ENCODE data around the gene RAB44. TPM values are rescaled to one million over a fixed set of nuclear protein-coding genes. Genes with fewer than 3 reads are reported as not detected.
A peak's percentile ranks its signal among the peaks of the same experiment; 100 is the strongest.
"Not testable (repeated sequence)": the region's sequence is repeated elsewhere in the genome, so short reads cannot be mapped to it uniquely, and the experiment has no call there.

RAB44 gene
- total and polyA plus RNA-seq, 8 donors, result 0.04 to 0.14 (median 0.09) TPM; not detected in 1

GRCh38 chr6:36701401-36701991, 3.9 kb downstream of the RAB44 start:
- Histone ChIP-seq H3K27ac (no peak overlapping the region), H3K36me3 (no peaks in the 10 kb centered on the region), H3K9me3 (no peaks in the 10 kb centered on the region), H3K4me1 (no peaks in the 10 kb centered on the region), H3K4me3 (no peak overlapping the region), H3K27me3 (no peaks in the 10 kb centered on the region)
- intact Hi-C loops (cut with DNase I), result no loop called here
- ATAC-seq (peak; percentile 75 to 79 (median 76)), FAIRE-seq (no peak), DNase-seq (peak in 2 of 6 donors; percentile 29 to 57)
- peak in 1 of 4 donors; percentile 10 for TF ChIP-seq CTCF (IDR thresholded peaks at IDR 0.05)
- 74 to 77% methylated on average over 3 of the region's 3 CpGs for WGBS, 2 donors

- Histone ChIP-seq H3K4me3 (no peak overlapping the region), H3K27ac (no peak overlapping the region), H3K4me1 (no peaks in the 10 kb centered on the region), H3K36me3 (no peaks in the 10 kb centered on the region), H3K9me3 (no peaks in the 10 kb centered on the region), H3K27me3 (no peaks in the 10 kb centered on the region)
- FAIRE-seq (no peak), ATAC-seq (no peak), DNase-seq (no peak)
- WGBS, 2 donors, result 92 to 93% methylated on average over 3 of the region's 3 CpGs
- no peak for TF ChIP-seq CTCF (IDR thresholded peaks at IDR 0.05)
- intact Hi-C loops (cut with DNase I), result no loop called here
These were observed 5.0 kb downstream of the RAB44 start for GRCh38 chr6:36702656-36703055.

GRCh38 chr6:36703081-36703606, 5.5 kb downstream of the RAB44 start:
- 87 to 90% methylated on average over 5 of the region's 5 CpGs for WGBS, 2 donors
- intact Hi-C loops (cut with DNase I), result no loop called here
- Histone ChIP-seq H3K36me3 (no peaks in the 10 kb centered on the region), H3K27ac (no peak overlapping the region), H3K27me3 (no peaks in the 10 kb centered on the region), H3K4me1 (no peaks in the 10 kb centered on the region), H3K9me3 (no peaks in the 10 kb centered on the region), H3K4me3 (no peak overlapping the region)
- DNase-seq, result no peak
- no peak for ATAC-seq
- FAIRE-seq, result no peak
- TF ChIP-seq CTCF (IDR thresholded peaks at IDR 0.05), result no peak

- intact Hi-C loops (cut with DNase I), result no loop called here
- no peak for DNase-seq
- H3K4me3 ChIP-seq, result no peak overlapping the region
- FAIRE-seq, result no peak
- no peaks in the 10 kb centered on the region for H3K9me3 ChIP-seq
- ATAC-seq, result no peak
- no peaks in the 10 kb centered on the region for H3K27me3 ChIP-seq
- 94 to 95% methylated on average over 18 of the region's 18 CpGs for WGBS, 2 donors
- no peaks in the 10 kb centered on the region for H3K36me3 ChIP-seq
- no peaks in the 10 kb centered on the region for H3K4me1 ChIP-seq
- no peak overlapping the region for H3K27ac ChIP-seq
- TF ChIP-seq CTCF (IDR thresholded peaks at IDR 0.05), result no peak
These were observed 6.4 kb downstream of the RAB44 start for GRCh38 chr6:36703982-36704381.

GRCh38 chr6:36704961-36705577, 7.4 kb downstream of the RAB44 start:
- H3K4me1 ChIP-seq; DNase-seq; H3K27me3 ChIP-seq; FAIRE-seq; intact Hi-C loops (cut with DNase I); H3K27ac ChIP-seq; H3K36me3 ChIP-seq; ATAC-seq; H3K4me3 ChIP-seq; H3K9me3 ChIP-seq: not testable (repeated sequence)
- WGBS, 2 donors, result 76 to 81% methylated on average over 7 of the region's 7 CpGs

Data from pancreas (tissue), 10 donors.